Panc1 (cell line): ENCODE data around the gene CCDC54. TPM values are rescaled to one million over a fixed set of nuclear protein-coding genes. Genes with fewer than 3 reads are reported as not detected.

Experiments used
- ATAC-seq: fragments of 200-7000 bp; cut with Tn5 transposase; 2 replicates; pipeline ENCODE4 v1.9.1; 2020; ENCODE audit warnings: mild to moderate bottlenecking, moderate library complexity
- BruUV-seq: library from RNA; stranded (reverse); fragments of 400-500 nt; replicated peaks from 2 replicates; lab custom pipeline; 2021; lab: Mats Ljungman, UMichigan
- CTCF ChIA-PET: fragments of 300-600 bp; sonication (Branson Sonifier 250); formaldehyde crosslinking; loops from one replicate; lab custom pipeline; 2022; ENCODE audit warnings: antibody characterized with exemption; lab: Charles Lee
- POLR2A ChIA-PET: fragments of 300-600 bp; sonication (Branson Sonifier 250); formaldehyde crosslinking; loops from one replicate; lab custom pipeline; 2022; ENCODE audit warnings: antibody characterized with exemption; lab: Charles Lee
- DNase-seq: peaks from one replicate; pipeline ENCODE4 v3.0.0-alpha.2; 2010; ENCODE audit warnings: low read depth, low spot score
- H3K27ac ChIP-seq: 2 replicates; pipeline ENCODE4 v1.5.1; 2011; ENCODE audit warnings: mild to moderate bottlenecking, low read length, inconsistent platforms
- H3K27me3 ChIP-seq: fragments of 200-500 bp; sonication (Bioruptor generic); 2 replicates; pipeline ENCODE4 v1.6.0; 2014; ENCODE audit warnings: low read length, inconsistent platforms; ENCODE audit not compliant: control insufficient read depth, insufficient read depth
- H3K36me3 ChIP-seq: fragments of 200-500 bp; sonication (Bioruptor generic); 2 replicates; pipeline ENCODE4 v1.5.1; 2014; ENCODE audit warnings: inconsistent platforms, mild to moderate bottlenecking, low read length, moderate library complexity; ENCODE audit not compliant: control insufficient read depth, insufficient read depth
- H3K4me1 ChIP-seq: 2 replicates; pipeline ENCODE4 v1.5.1; 2011; ENCODE audit warnings: inconsistent platforms, mild to moderate bottlenecking, low read length, moderate library complexity; ENCODE audit not compliant: control insufficient read depth, insufficient read depth
- H3K4me3 ChIP-seq, 2 experiments: 2 replicates each; pipeline ENCODE4 v1.5.1; 2011 to 2012; ENCODE audit warnings: low read depth in 2 of 2, low read length in 2 of 2, mild to moderate bottlenecking in 2 of 2, inconsistent platforms in 1 of 2, moderate library complexity in 1 of 2
- H3K9me3 ChIP-seq: fragments of 200-500 bp; sonication (Bioruptor generic); 2 replicates; pipeline ENCODE4 v1.5.1; 2014; ENCODE audit warnings: low read depth, mild to moderate bottlenecking, inconsistent platforms, low read length, moderate library complexity; ENCODE audit not compliant: control insufficient read depth, insufficient read depth
- CTCF ChIP-seq: fragments of 450-650 bp; IDR thresholded peaks from 2 replicates; pipeline ENCODE4 v1.5.1; 2017; ENCODE audit warnings: mild to moderate bottlenecking
- POLR2AphosphoS5 ChIP-seq: IDR thresholded peaks from 2 replicates; pipeline ENCODE4 v1.6.1; 2012; ENCODE audit warnings: mild to moderate bottlenecking, low read depth, low read length, moderate library complexity
- SIN3A ChIP-seq: IDR thresholded peaks from 2 replicates; pipeline ENCODE4 v1.6.1; 2012; ENCODE audit warnings: low read depth, mild to moderate bottlenecking, low read length, moderate library complexity, borderline replicate concordance; ENCODE audit not compliant: insufficient read depth
- TCF7L2 ChIP-seq: IDR thresholded peaks from 2 replicates; pipeline ENCODE4 v1.6.1; 2011; ENCODE audit warnings: mild to moderate bottlenecking, low read depth, low read length, inconsistent platforms
- in situ Hi-C: cut with HindIII; loops from 2 replicates; pipeline ENCODE4 v1.10.0; 2016; ENCODE audit warnings: low sequenced_read_pairs, low pct_unique_long_range_greater_than_20kb
- intact Hi-C: fragments of 100-400 bp; cut with micrococcal nuclease; formaldehyde crosslinking; loops from one replicate; pipeline ENCODE4 v1.10.0; 2022; ENCODE audit not compliant: unreplicated experiment
- total RNA-seq: library from RNA; stranded (reverse); gene quantifications from one replicate; pipeline ENCODE4 v1.2.1, GENCODE V29; 2021; ENCODE audit not compliant: unreplicated experiment
- TF ChIP-seq, protein P1 (sequence below), 2 experiments: IDR thresholded peaks; 2 replicates each; pipeline ENCODE4 v1.6.1; 2011 to 2012; ENCODE audit warnings: low read depth in 2 of 2, control low read depth in 1 of 2, low read length in 1 of 2, mild to moderate bottlenecking in 1 of 2, moderate library complexity in 1 of 2; ENCODE audit not compliant: insufficient read depth in 1 of 2

The CCDC54 gene
- total RNA-seq, 1 experiment from 2014 or later, result not detected

GRCh38 chr3:107384907-107385306, 7.7 kb downstream of the CCDC54 start:
- POLR2A ChIA-PET, result no interaction called here
- in situ Hi-C loops, result no loop called here
- no peaks in the 10 kb centered on the region for H3K4me1 ChIP-seq
- TF ChIP-seq POLR2AphosphoS5 (no peak), TCF7L2 (no peak), CTCF (no peak), SIN3A (no peak)
- TF ChIP-seq, protein P1, sequence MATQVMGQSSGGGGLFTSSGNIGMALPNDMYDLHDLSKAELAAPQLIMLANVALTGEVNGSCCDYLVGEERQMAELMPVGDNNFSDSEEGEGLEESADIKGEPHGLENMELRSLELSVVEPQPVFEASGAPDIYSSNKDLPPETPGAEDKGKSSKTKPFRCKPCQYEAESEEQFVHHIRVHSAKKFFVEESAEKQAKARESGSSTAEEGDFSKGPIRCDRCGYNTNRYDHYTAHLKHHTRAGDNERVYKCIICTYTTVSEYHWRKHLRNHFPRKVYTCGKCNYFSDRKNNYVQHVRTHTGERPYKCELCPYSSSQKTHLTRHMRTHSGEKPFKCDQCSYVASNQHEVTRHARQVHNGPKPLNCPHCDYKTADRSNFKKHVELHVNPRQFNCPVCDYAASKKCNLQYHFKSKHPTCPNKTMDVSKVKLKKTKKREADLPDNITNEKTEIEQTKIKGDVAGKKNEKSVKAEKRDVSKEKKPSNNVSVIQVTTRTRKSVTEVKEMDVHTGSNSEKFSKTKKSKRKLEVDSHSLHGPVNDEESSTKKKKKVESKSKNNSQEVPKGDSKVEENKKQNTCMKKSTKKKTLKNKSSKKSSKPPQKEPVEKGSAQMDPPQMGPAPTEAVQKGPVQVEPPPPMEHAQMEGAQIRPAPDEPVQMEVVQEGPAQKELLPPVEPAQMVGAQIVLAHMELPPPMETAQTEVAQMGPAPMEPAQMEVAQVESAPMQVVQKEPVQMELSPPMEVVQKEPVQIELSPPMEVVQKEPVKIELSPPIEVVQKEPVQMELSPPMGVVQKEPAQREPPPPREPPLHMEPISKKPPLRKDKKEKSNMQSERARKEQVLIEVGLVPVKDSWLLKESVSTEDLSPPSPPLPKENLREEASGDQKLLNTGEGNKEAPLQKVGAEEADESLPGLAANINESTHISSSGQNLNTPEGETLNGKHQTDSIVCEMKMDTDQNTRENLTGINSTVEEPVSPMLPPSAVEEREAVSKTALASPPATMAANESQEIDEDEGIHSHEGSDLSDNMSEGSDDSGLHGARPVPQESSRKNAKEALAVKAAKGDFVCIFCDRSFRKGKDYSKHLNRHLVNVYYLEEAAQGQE (IDR thresholded peaks at IDR 0.05; ENCODE audit: insufficient read depth in 1 of 2, low read depth in 2 of 2, low read length in 1 of 2), result no peak
- H3K27me3 ChIP-seq, result peaks cover 3% of the 10 kb centered on the region; the same call in 1 of the 2 replicates
- CTCF ChIA-PET, result no interaction called here
- DNase-seq (no peak), ATAC-seq (no peak)
- no peaks in the 10 kb centered on the region for H3K36me3 ChIP-seq
- no peaks in the 10 kb centered on the region for H3K9me3 ChIP-seq
- no peak overlapping the region for H3K27ac ChIP-seq
- intact Hi-C loops, result no loop called here
- no TSS peak for BruUV-seq
- H3K4me3 ChIP-seq, result no peak overlapping the region

GRCh38 chr3:107387555-107387954, 10.3 kb downstream of the CCDC54 start:
- no peak overlapping the region for H3K27ac ChIP-seq
- ChIA-PET CTCF (no interaction called here), POLR2A (no interaction called here)
- intact Hi-C loops, result no loop called here
- H3K27me3 ChIP-seq, result no peaks in the 10 kb centered on the region; the same call in 1 of the 2 replicates
- no peak overlapping the region for H3K4me3 ChIP-seq
- DNase-seq (no peak), ATAC-seq (no peak)
- BruUV-seq, result no TSS peak
- in situ Hi-C loops, result no loop called here
- no peaks in the 10 kb centered on the region for H3K9me3 ChIP-seq
- TF ChIP-seq CTCF (no peak), SIN3A (no peak), TCF7L2 (no peak), POLR2AphosphoS5 (no peak)
- TF ChIP-seq, protein P1 (IDR thresholded peaks at IDR 0.05; ENCODE audit: insufficient read depth in 1 of 2, low read depth in 2 of 2, low read length in 1 of 2), result no peak
- H3K36me3 ChIP-seq, result no peaks in the 10 kb centered on the region
- no peaks in the 10 kb centered on the region for H3K4me1 ChIP-seq
